ENCODE results near the gene PKMYT1. TPM values are rescaled to one million over a fixed set of nuclear protein-coding genes. Genes with fewer than 3 reads are reported as not detected.

PKMYT1 gene
- total and polyA plus RNA-seq, 2 experiments from 2014 or later = 15.6 to 21.1 TPM

GRCh38 chr16:2986623-2987188 lies 6.5 kb upstream of the PKMYT1 start:
- Histone ChIP-seq H3K36me3 (ENCODE audit: low read depth) (no peaks in the 10 kb centered on the region), H3K4me1 (ENCODE audit: insufficient read depth) (no peaks in the 10 kb centered on the region), H3K9ac (no peak overlapping the region), H3K27me3 (replicated peaks; ENCODE audit: insufficient read depth) (no peaks in the 10 kb centered on the region; the same call in 1 of the 2 replicates), H3F3A (ENCODE audit: insufficient read depth) (no peaks in the 10 kb centered on the region), H3K27ac (no peak overlapping the region), H3K4me2 (ENCODE audit: unreplicated experiment) (no peak overlapping the region), H4K20me1 (ENCODE audit: insufficient read depth) (no peaks in the 10 kb centered on the region), H3K9me3 (ENCODE audit: low read depth) (no peaks in the 10 kb centered on the region), H3K79me2 (ENCODE audit: insufficient read depth) (no peaks in the 10 kb centered on the region), H3K9me2 (ENCODE audit: insufficient read depth) (no peaks in the 10 kb centered on the region), H2AFZ (no peak overlapping the region), H3K4me3 (no peak overlapping the region)
- 67 to 70% methylated on average over 17 of the region's 17 CpGs for WGBS, 2 experiments (ENCODE audit: low coverage in 1 of 2, low lambda C conversion rate in 2 of 2, missing lambda C conversion rate in 2 of 2)
- TF ChIP-seq EZH2 (IDR thresholded peaks at IDR 0.05; ENCODE audit: insufficient read depth, poor library complexity, severe bottlenecking) (no peak), EZH2phosphoT487 (IDR thresholded peaks at IDR 0.05; ENCODE audit: insufficient read depth, low read depth) (no peak)
- DNase-seq = no peak
- in situ Hi-C loops (cut with MboI) = no loop called here

- H3K27me3 ChIP-seq (replicated peaks; ENCODE audit: insufficient read depth) = no peaks in the 10 kb centered on the region; the same call in 1 of the 2 replicates
- no peaks in the 10 kb centered on the region for H3K4me1 ChIP-seq (ENCODE audit: insufficient read depth)
- no peaks in the 10 kb centered on the region for H4K20me1 ChIP-seq (ENCODE audit: insufficient read depth)
- no peaks in the 10 kb centered on the region for H3K36me3 ChIP-seq (ENCODE audit: low read depth)
- no peaks in the 10 kb centered on the region for H3F3A ChIP-seq (ENCODE audit: insufficient read depth)
- H3K9me2 ChIP-seq (ENCODE audit: insufficient read depth) = no peaks in the 10 kb centered on the region
- no peak overlapping the region for H3K4me2 ChIP-seq (ENCODE audit: unreplicated experiment)
- H3K79me2 ChIP-seq (ENCODE audit: insufficient read depth) = no peaks in the 10 kb centered on the region
- 81 to 86% methylated on average over 15 of the region's 15 CpGs for WGBS, 2 experiments (ENCODE audit: low coverage in 1 of 2, low lambda C conversion rate in 2 of 2, missing lambda C conversion rate in 2 of 2)
- H2AFZ ChIP-seq = no peak overlapping the region
- no peak overlapping the region for H3K9ac ChIP-seq
- no peak overlapping the region for H3K4me3 ChIP-seq
- no peak overlapping the region for H3K27ac ChIP-seq
- no peak for DNase-seq
- H3K9me3 ChIP-seq (ENCODE audit: low read depth) = no peaks in the 10 kb centered on the region
- in situ Hi-C loops (cut with MboI) = no loop called here
- TF ChIP-seq EZH2phosphoT487 (IDR thresholded peaks at IDR 0.05; ENCODE audit: insufficient read depth, low read depth) = no peak
- no peak for TF ChIP-seq EZH2 (IDR thresholded peaks at IDR 0.05; ENCODE audit: insufficient read depth, poor library complexity, severe bottlenecking)
Measured at GRCh38 chr16:2985893-2986355, 5.7 kb upstream of the PKMYT1 start.

- Histone ChIP-seq H4K20me1 (ENCODE audit: insufficient read depth) (no peaks in the 10 kb centered on the region), H3K79me2 (ENCODE audit: insufficient read depth) (no peaks in the 10 kb centered on the region), H3K27me3 (replicated peaks; ENCODE audit: insufficient read depth) (no peaks in the 10 kb centered on the region; the same call in 1 of the 2 replicates), H3K4me1 (ENCODE audit: insufficient read depth) (no peaks in the 10 kb centered on the region), H3K4me3 (no peak overlapping the region), H3K9me3 (ENCODE audit: low read depth) (no peaks in the 10 kb centered on the region), H3K9ac (no peak overlapping the region), H3F3A (ENCODE audit: insufficient read depth) (no peaks in the 10 kb centered on the region), H3K36me3 (ENCODE audit: low read depth) (no peaks in the 10 kb centered on the region), H3K27ac (no peak overlapping the region), H3K4me2 (ENCODE audit: unreplicated experiment) (no peak overlapping the region), H2AFZ (no peak overlapping the region), H3K9me2 (ENCODE audit: insufficient read depth) (no peaks in the 10 kb centered on the region)
- no peak for TF ChIP-seq EZH2phosphoT487 (IDR thresholded peaks at IDR 0.05; ENCODE audit: insufficient read depth, low read depth)
- no peak for TF ChIP-seq EZH2 (IDR thresholded peaks at IDR 0.05; ENCODE audit: insufficient read depth, poor library complexity, severe bottlenecking)
- in situ Hi-C loops (cut with MboI) = no loop called here
- DNase-seq = no peak
- WGBS, 2 experiments (ENCODE audit: low coverage in 1 of 2, low lambda C conversion rate in 2 of 2, missing lambda C conversion rate in 2 of 2) = 86 to 90% methylated on average over 7 to 8 of the region's 9 CpGs
Measured at GRCh38 chr16:2985462-2985861, 5.2 kb upstream of the PKMYT1 start.

GRCh38 chr16:2983706-2984136 lies 3.5 kb upstream of the PKMYT1 start:
- H3K27ac ChIP-seq = 0 out of 2 replicates have a peak overlapping the region, but pooled peaks have one; percentile 18
- no peaks in the 10 kb centered on the region for H3K9me3 ChIP-seq (ENCODE audit: low read depth)
- H3K79me2 ChIP-seq (ENCODE audit: insufficient read depth) = no peaks in the 10 kb centered on the region
- in situ Hi-C loops (cut with MboI) = no loop called here
- H4K20me1 ChIP-seq (ENCODE audit: insufficient read depth) = no peaks in the 10 kb centered on the region
- no peaks in the 10 kb centered on the region for H3K36me3 ChIP-seq (ENCODE audit: low read depth)
- peak; percentile 93 for DNase-seq
- no peaks in the 10 kb centered on the region for H3K9me2 ChIP-seq (ENCODE audit: insufficient read depth)
- peak overlapping the region; percentile 51 for H3K9ac ChIP-seq
- peak overlapping the region; percentile 43; the same call in 1 of the 2 replicates for H3K4me3 ChIP-seq
- 10 to 13% methylated on average over 29 to 35 of the region's 42 CpGs for WGBS, 2 experiments (ENCODE audit: low coverage in 1 of 2, low lambda C conversion rate in 2 of 2, missing lambda C conversion rate in 2 of 2)
- H3K4me1 ChIP-seq (ENCODE audit: insufficient read depth) = no peaks in the 10 kb centered on the region
- H2AFZ ChIP-seq = peak overlapping the region; percentile 50
- H3K27me3 ChIP-seq (replicated peaks; ENCODE audit: insufficient read depth) = no peaks in the 10 kb centered on the region
- H3K4me2 ChIP-seq (ENCODE audit: unreplicated experiment) = peak overlapping the region; percentile 55
- TF ChIP-seq EZH2 (IDR thresholded peaks at IDR 0.05; ENCODE audit: insufficient read depth, poor library complexity, severe bottlenecking) (no peak), EZH2phosphoT487 (IDR thresholded peaks at IDR 0.05; ENCODE audit: insufficient read depth, low read depth) (no peak)
- H3F3A ChIP-seq (ENCODE audit: insufficient read depth) = no peaks in the 10 kb centered on the region
